Measurements from ENCODE around the gene ARID2. TPM values are rescaled to one million over a fixed set of nuclear protein-coding genes. Genes with fewer than 3 reads are reported as not detected.
A peak's percentile ranks its signal among the peaks of the same experiment; 100 is the strongest.

The ARID2 gene
- total RNA-seq, 2 donors from 2014 or later, result 63.1 to 63.3 TPM

DNA sequence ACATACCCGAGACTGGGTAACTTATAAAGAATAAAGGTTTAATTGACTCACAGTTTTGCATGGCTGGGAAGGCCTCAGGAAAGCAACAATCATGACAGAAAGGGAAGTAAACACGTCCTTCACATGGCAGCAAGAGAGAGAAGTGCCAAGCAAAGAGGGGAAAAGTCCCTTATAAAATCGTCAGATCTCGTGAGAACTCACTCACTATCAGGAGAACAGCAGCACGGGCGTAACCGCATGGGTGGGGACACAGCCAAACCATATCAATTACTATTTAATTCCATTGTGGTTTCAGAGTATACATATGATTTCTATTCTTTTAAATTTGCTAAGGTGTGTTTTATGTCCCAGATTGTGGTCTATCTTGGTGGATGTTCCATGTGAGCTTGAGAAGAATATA is 142.9 kb downstream of the ARID2 start:
- Mint-ChIP-seq H3K36me3 (ENCODE audit: low read depth) (peaks cover 11% of the 10 kb centered on the region), H3K4me1 (peaks cover 11% of the 10 kb centered on the region), H3K27me3 (no peaks in the 10 kb centered on the region), H3K4me3 (no peak overlapping the region), H3K27ac (peak overlapping the region; percentile 67)
- no peak for DNase-seq
- no peak for ATAC-seq
- no peaks in the 10 kb centered on the region for H3K9me3 ChIP-seq (ENCODE audit: control insufficient read depth, low read length, poor library complexity, severe bottlenecking)

DNA sequence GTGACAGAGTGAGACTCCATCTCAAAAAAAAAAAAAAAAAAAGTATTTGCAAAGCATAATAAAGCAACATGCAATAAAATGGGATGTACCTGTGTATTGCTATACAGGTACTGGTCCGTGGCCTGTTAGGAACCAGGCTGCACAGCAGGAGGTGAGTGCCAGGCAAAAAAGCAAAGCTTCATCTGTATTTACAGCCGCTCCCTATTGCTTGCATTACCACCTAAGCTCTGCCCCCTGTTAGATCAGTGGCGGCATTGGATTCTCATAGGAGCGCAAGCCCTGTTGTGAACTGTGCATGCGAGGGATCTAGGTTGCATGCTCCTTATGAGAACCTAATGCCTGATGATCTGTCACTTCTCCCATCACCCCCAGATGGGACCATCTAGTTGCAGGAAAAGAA is 147.6 kb downstream of the ARID2 start:
- DNase-seq, result no peak
- ATAC-seq, result no peak
- H3K27ac Mint-ChIP-seq, result no peak overlapping the region
- no peaks in the 10 kb centered on the region for H3K27me3 Mint-ChIP-seq
- no peak overlapping the region for H3K4me3 Mint-ChIP-seq
- peaks cover 22% of the 10 kb centered on the region for H3K4me1 Mint-ChIP-seq
- H3K36me3 Mint-ChIP-seq (ENCODE audit: low read depth), result peaks cover 21% of the 10 kb centered on the region
- H3K9me3 ChIP-seq (ENCODE audit: control insufficient read depth, low read length, poor library complexity, severe bottlenecking), result no peaks in the 10 kb centered on the region

DNA sequence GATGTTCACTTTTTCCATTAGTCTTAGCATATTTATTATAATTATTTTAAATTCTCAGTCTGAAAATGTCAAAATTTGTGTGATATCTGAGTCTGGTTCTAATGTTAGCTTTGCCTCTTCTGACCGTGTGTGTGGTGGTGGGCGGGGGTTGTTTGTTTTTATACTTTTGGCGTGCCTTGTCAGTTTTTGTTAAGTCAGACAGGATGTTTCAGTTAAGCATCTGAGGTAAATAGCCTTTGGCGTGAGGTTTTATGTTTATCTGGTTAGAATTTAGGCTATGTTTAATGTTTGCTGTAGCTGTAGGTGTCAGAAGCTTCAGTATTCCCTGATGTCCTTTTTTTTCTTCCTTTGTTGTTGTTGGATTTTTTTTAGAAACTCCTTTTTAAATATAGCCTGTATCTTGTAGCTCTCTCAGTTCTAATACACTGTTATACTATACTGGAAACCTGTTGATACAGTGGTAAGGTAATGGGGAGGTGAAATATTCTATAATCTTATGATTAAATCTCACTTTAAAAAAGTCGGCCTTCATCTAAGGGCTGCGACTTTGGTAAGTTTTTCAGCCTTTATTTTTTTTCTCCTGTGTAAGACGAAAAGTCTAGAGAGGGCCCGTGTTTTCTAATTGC is 149.2 kb downstream of the ARID2 start:
- DNase-seq (no peak), ATAC-seq (peak; percentile 81)
- Mint-ChIP-seq H3K27me3 (no peaks in the 10 kb centered on the region), H3K36me3 (ENCODE audit: low read depth) (peaks cover 17% of the 10 kb centered on the region), H3K4me3 (peak overlapping the region; percentile 75), H3K4me1 (peaks cover 21% of the 10 kb centered on the region), H3K27ac (peak overlapping the region; percentile 89)
- H3K9me3 ChIP-seq (ENCODE audit: control insufficient read depth, low read length, poor library complexity, severe bottlenecking), result no peaks in the 10 kb centered on the region

DNA sequence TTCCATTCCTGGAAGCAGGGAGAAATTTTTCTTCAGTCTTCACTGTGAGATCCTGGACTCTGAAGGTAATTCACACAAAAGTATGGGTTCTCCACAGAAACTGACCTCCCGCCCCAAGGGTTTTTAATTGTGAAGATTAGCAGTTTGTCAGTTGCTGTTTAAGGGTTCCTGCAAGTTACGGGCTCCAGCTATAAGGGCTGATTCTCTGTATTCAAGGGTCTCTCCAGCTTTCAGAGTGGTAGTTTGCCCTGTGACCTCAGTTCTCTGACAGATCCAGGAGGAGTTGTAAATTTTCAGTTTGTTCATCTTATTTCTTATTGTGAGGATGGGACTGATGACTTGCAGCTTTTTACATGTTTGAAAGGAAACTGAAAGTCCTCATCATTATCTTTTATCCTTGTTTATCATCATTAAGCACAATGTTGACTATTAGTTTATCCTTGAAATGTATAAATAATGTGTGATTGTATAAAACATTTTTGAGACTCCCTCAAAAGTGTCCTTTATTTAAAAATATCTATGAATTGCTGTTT is 149.9 kb downstream of the ARID2 start:
- no peak for ATAC-seq
- H3K9me3 ChIP-seq (ENCODE audit: control insufficient read depth, low read length, poor library complexity, severe bottlenecking), result no peaks in the 10 kb centered on the region
- H3K4me3 Mint-ChIP-seq, result peak overlapping the region; percentile 12
- peaks cover 21% of the 10 kb centered on the region for H3K4me1 Mint-ChIP-seq
- peaks cover 15% of the 10 kb centered on the region for H3K36me3 Mint-ChIP-seq (ENCODE audit: low read depth)
- peak overlapping the region; percentile 89 for H3K27ac Mint-ChIP-seq
- H3K27me3 Mint-ChIP-seq, result no peaks in the 10 kb centered on the region
- DNase-seq, result no peak

DNA sequence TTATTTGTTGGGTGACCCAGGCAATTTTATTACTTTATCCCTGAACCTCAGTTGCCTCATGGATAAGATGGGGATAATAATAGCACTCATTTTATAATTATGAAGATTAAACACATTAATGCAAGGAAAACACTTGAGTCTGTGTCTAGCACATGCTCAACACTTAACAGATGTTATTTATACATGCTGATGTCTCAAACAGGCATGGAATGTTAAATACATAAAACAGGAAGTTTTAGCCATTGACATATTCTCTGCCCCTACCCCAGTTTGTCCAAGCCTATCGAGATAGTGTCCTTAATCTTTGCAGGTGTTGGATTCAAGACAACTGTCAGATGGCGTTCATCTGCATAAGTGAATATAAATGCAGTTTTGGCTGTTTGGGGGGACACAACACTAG is 151.0 kb downstream of the ARID2 start:
- H3K4me1 Mint-ChIP-seq, result peaks cover 21% of the 10 kb centered on the region
- peaks cover 12% of the 10 kb centered on the region for H3K36me3 Mint-ChIP-seq (ENCODE audit: low read depth)
- H3K27me3 Mint-ChIP-seq, result no peaks in the 10 kb centered on the region
- H3K4me3 Mint-ChIP-seq, result no peak overlapping the region
- no peak for DNase-seq
- no peaks in the 10 kb centered on the region for H3K9me3 ChIP-seq (ENCODE audit: control insufficient read depth, low read length, poor library complexity, severe bottlenecking)
- no peak for ATAC-seq
- H3K27ac Mint-ChIP-seq, result no peak overlapping the region

DNA sequence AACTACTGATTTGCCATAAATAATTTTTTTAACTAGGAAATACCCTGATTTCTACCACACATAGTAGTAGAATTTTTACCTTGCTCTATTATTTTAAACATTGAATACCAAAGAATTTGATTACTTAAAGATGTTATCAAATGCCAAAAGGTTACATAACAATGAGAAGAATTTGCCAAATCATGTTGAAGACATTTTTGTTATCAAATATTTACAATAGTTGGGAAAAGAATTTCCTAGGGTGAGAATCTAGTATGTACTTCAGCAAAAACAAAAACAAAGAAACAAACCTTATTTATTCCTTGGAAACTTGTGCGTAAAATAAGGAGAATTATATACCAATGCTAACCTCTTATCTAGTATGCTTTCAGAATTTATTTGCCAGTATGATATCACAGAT is 153.7 kb downstream of the ARID2 start:
- Mint-ChIP-seq H3K4me1 (peaks cover 19% of the 10 kb centered on the region), H3K36me3 (ENCODE audit: low read depth) (peaks cover 14% of the 10 kb centered on the region), H3K27ac (no peak overlapping the region), H3K27me3 (no peaks in the 10 kb centered on the region), H3K4me3 (no peak overlapping the region)
- no peaks in the 10 kb centered on the region for H3K9me3 ChIP-seq (ENCODE audit: control insufficient read depth, low read length, poor library complexity, severe bottlenecking)
- ATAC-seq, result no peak
- no peak for DNase-seq

DNA sequence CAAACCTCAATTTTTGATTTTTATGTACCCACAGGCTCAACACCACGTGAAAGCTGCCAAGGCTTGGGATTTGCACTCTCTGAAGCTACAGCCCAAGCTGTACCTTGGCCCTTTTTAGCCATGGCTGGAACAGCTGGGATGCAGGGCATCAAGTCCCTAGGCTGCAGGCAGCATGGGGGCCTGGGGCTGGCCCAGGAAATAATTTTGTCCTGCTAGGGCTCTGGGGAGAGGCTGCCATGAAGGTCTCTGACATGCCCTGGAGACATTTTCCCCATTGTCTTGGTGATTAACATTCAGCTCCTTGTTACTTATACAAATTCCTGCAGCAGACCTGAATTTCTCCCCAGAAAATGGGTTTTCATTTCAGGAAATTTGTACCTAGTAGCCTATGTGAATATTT is 157.2 kb downstream of the ARID2 start:
- DNase-seq, result no peak
- Mint-ChIP-seq H3K4me3 (no peak overlapping the region), H3K36me3 (ENCODE audit: low read depth) (peaks cover 6% of the 10 kb centered on the region), H3K4me1 (peaks cover 12% of the 10 kb centered on the region), H3K27me3 (no peaks in the 10 kb centered on the region), H3K27ac (no peak overlapping the region)
- no peak for ATAC-seq
- no peaks in the 10 kb centered on the region for H3K9me3 ChIP-seq (ENCODE audit: control insufficient read depth, low read length, poor library complexity, severe bottlenecking)

DNA sequence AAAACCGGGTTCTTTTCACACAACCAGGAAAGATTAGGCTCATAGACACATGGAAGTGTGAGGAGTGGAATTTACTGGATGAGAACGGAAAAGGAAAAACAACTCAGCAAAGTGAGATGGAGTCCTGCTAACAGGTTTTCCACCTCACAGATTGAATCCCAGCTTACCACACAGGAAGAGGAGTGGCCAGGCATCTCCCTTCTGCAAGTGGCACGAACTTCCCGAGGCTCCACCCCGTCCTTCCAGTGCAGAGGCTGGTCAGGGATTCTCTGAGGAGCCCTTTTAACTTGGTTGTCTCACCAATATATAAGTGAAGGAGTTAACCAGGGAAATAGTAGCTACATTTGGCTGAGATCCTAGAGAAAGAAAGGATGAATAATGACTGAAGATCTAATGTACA is 158.0 kb downstream of the ARID2 start:
- H3K4me3 Mint-ChIP-seq, result no peak overlapping the region
- H3K27ac Mint-ChIP-seq, result no peak overlapping the region
- H3K9me3 ChIP-seq (ENCODE audit: control insufficient read depth, low read length, poor library complexity, severe bottlenecking), result no peaks in the 10 kb centered on the region
- peaks cover 3% of the 10 kb centered on the region for H3K36me3 Mint-ChIP-seq (ENCODE audit: low read depth)
- ATAC-seq, result no peak
- no peaks in the 10 kb centered on the region for H3K27me3 Mint-ChIP-seq
- H3K4me1 Mint-ChIP-seq, result peaks cover 15% of the 10 kb centered on the region
- DNase-seq, result no peak

DNA sequence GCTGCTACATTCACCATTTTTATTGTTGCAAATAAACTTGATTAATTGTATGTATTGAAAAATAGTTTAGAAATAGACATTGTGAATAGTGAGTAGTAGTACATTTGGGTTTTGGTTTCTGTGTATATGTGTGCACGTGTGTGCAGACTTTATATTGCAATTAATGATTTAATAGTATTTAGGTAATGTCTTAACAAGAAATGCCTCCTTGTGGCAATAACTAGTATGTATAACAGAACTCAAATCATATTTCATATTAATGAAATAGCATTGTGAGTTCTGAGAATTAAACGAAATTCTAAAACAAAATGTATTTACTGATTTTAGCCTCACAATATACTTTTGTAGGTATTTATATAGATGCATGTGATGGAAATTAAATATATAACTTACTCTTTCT is 160.8 kb downstream of the ARID2 start:
- Mint-ChIP-seq H3K4me1 (peaks cover 19% of the 10 kb centered on the region), H3K27ac (no peak overlapping the region), H3K4me3 (no peak overlapping the region), H3K36me3 (ENCODE audit: low read depth) (peaks cover 12% of the 10 kb centered on the region), H3K27me3 (no peaks in the 10 kb centered on the region)
- H3K9me3 ChIP-seq (ENCODE audit: control insufficient read depth, low read length, poor library complexity, severe bottlenecking), result no peaks in the 10 kb centered on the region
- ATAC-seq (no peak), DNase-seq (no peak)

DNA sequence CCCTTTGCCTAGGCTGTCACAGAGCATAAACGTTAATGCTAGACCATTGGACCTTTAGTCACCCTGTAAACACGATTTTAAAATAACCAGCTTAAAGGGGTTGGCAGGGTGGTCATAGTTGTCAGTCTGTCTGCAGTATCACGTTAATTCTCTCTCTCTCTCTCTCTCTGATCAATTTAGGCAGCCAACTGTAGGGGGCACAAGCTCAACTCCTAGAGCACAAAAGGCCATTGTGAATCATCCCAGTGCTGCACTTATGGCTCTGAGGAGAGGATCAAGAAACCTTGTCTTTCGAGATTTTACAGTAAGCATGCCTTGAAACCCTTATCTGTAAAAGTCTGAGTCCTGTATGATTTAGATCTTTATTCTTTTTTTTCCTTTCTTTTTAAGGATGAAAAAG is 163.7 kb downstream of the ARID2 start:
- peaks cover 14% of the 10 kb centered on the region for H3K4me1 Mint-ChIP-seq
- no peak for ATAC-seq
- peaks cover 12% of the 10 kb centered on the region for H3K36me3 Mint-ChIP-seq (ENCODE audit: low read depth)

DNA sequence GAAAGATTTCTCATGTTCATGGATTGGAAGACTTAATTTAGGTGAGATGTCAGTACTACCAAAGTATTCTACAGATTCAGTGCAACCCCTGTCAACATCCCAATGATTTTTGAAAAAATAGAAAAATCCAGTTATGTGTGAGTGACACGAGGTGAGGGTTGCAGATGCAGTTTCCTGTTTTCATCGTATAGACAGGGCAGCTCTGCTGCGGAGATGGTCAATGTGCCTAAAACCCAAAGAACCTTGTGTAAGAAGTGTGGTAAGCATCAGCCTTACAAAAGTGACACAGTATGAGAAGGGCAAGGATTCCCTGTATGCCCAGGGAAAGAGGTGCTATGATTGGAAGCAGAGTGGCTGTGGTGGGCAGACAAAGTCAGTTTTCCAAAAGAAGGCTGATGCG is 166.5 kb downstream of the ARID2 start:
- Mint-ChIP-seq H3K27me3 (no peaks in the 10 kb centered on the region), H3K27ac (peak overlapping the region; percentile 8)

More for the DNA sequence above, 163.7 kb downstream of the ARID2 start:
- H3K27me3 Mint-ChIP-seq, result no peaks in the 10 kb centered on the region
- DNase-seq, result no peak
- no peak overlapping the region for H3K27ac Mint-ChIP-seq
- H3K4me3 Mint-ChIP-seq, result no peak overlapping the region
- H3K9me3 ChIP-seq (ENCODE audit: control insufficient read depth, low read length, poor library complexity, severe bottlenecking), result no peaks in the 10 kb centered on the region

DNA sequence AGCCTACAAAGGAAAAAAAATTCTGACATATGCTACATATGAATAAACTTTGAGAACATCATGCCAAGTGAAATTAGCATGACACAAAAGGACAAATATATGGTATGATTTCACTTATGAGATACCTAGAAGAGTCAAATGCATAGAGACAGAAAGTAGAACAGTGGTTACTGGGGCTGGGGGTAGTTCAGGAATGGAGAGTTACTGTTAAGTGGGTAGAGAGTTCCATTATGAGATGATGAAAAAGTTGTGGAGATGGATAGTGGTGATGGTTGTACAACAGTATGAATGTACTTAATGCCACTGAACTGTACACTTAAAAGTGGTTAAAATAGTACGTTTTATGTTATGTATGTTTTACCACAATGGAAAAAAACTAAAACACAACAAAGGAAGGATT is 168.6 kb downstream of the ARID2 start:
- no peak for ATAC-seq
- H3K27ac Mint-ChIP-seq, result no peak overlapping the region
- H3K27me3 Mint-ChIP-seq, result no peaks in the 10 kb centered on the region
- H3K36me3 Mint-ChIP-seq (ENCODE audit: low read depth), result peaks cover 13% of the 10 kb centered on the region
- H3K9me3 ChIP-seq (ENCODE audit: control insufficient read depth, low read length, poor library complexity, severe bottlenecking), result no peaks in the 10 kb centered on the region
- no peak for DNase-seq
- peaks cover 5% of the 10 kb centered on the region for H3K4me1 Mint-ChIP-seq
- no peak overlapping the region for H3K4me3 Mint-ChIP-seq

More for the DNA sequence above, 166.5 kb downstream of the ARID2 start:
- ATAC-seq, result no peak
- DNase-seq, result no peak
- H3K9me3 ChIP-seq (ENCODE audit: control insufficient read depth, low read length, poor library complexity, severe bottlenecking), result no peaks in the 10 kb centered on the region
- peaks cover 13% of the 10 kb centered on the region for H3K36me3 Mint-ChIP-seq (ENCODE audit: low read depth)
- H3K4me3 Mint-ChIP-seq, result no peak overlapping the region
- peaks cover 11% of the 10 kb centered on the region for H3K4me1 Mint-ChIP-seq

DNA sequence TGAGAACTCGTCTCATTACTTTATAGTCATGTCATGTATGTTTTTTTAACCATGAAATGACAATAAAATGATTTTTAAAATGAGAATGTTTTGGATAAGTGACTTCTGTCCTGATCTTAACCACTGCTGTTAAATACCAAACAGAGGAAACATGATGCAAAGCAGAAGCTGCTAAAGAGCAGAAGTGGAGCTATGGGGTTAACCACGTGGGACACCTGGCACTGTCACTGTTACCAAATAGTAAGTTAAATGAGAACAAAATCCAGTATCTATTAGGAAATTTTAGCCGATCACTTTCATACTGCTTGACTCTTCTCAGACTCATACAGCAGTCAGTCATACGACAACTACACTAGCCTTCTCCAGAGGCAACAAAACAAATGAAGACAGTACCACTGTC is 178.4 kb downstream of the ARID2 start:
- ATAC-seq (no peak), DNase-seq (no peak)
- Mint-ChIP-seq H3K36me3 (ENCODE audit: low read depth) (no peaks in the 10 kb centered on the region), H3K4me1 (no peaks in the 10 kb centered on the region), H3K27me3 (no peaks in the 10 kb centered on the region), H3K27ac (no peak overlapping the region), H3K4me3 (no peak overlapping the region)
- no peaks in the 10 kb centered on the region for H3K9me3 ChIP-seq (ENCODE audit: control insufficient read depth, low read length, poor library complexity, severe bottlenecking)

DNA sequence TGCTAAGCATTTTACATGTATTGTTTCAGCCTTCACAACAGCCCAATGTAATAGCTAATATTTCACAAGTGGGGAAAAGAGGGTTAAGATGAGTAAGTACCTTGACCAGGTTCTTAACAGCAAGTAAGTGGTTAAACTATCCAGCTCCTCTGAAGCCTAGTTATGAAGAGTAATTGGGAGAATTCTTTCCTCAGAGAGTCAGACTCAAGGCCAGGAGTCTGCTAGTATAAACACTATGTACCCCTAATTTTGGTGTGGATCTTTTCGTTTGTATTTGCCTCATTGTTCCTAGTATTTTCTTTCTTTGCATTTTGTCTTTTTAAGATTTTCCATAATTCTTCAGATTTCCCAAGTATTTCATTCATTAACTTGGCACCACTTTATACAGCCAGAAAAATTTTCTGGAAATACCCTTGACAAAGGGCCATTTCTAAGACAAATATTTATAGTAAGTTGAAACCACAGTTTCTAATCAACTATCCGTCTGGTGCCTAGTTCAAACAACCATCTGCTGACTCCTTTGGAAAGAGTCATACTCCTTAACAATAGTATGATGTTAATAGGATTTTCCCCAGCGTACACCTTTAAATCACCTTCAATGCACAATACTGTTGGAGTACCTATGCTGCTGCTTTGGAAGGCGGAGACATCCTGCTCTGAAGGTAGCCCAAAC is 179.7 kb downstream of the ARID2 start:
- no peaks in the 10 kb centered on the region for H3K9me3 ChIP-seq (ENCODE audit: control insufficient read depth, low read length, poor library complexity, severe bottlenecking)
- no peak overlapping the region for H3K4me3 Mint-ChIP-seq
- H3K27me3 Mint-ChIP-seq, result no peaks in the 10 kb centered on the region
- no peak overlapping the region for H3K27ac Mint-ChIP-seq
- peaks cover 3% of the 10 kb centered on the region for H3K4me1 Mint-ChIP-seq
- DNase-seq (no peak), ATAC-seq (no peak)
- H3K36me3 Mint-ChIP-seq (ENCODE audit: low read depth), result no peaks in the 10 kb centered on the region
